H9 (cell line): Measurements from ENCODE around the gene MICAL2. TPM values are rescaled to one million over a fixed set of nuclear protein-coding genes. Genes with fewer than 3 reads are reported as not detected.

Source experiments
- DNase-seq: peaks from one replicate; pipeline ENCODE4 v3.0.0-alpha.2; 2017
- H2AFZ ChIP-seq: one replicate; pipeline ENCODE4 v1.6.1; 2013; ENCODE audit warnings: mild to moderate bottlenecking, low read length, control low read depth, moderate library complexity
- H2AK5ac ChIP-seq: 2 replicates; pipeline ENCODE4 v1.6.1; 2013; ENCODE audit warnings: low read length, control low read depth, mixed read lengths; ENCODE audit not compliant: insufficient read length
- H2BK120ac ChIP-seq: one replicate; pipeline ENCODE4 v1.6.1; 2013; ENCODE audit warnings: low read depth, mild to moderate bottlenecking, low read length, control low read depth, inconsistent platforms; ENCODE audit not compliant: poor library complexity, severe bottlenecking
- H2BK12ac ChIP-seq: 2 replicates; pipeline ENCODE4 v1.6.1; 2013; ENCODE audit warnings: low read length, control low read depth, mixed read lengths, low read depth; ENCODE audit not compliant: insufficient read length
- H2BK15ac ChIP-seq: 2 replicates; pipeline ENCODE4 v1.6.1; 2013; ENCODE audit warnings: low read depth, low read length, control low read depth
- H2BK20ac ChIP-seq: one replicate; pipeline ENCODE4 v1.6.1; 2013; ENCODE audit warnings: low read depth, mild to moderate bottlenecking, low read length, control low read depth, inconsistent platforms; ENCODE audit not compliant: poor library complexity, severe bottlenecking
- H2BK5ac ChIP-seq: 2 replicates; pipeline ENCODE4 v1.6.1; 2013; ENCODE audit warnings: low read length, control low read depth, mixed read lengths; ENCODE audit not compliant: insufficient read length
- H3K14ac ChIP-seq: 2 replicates; pipeline ENCODE4 v1.6.1; 2013; ENCODE audit warnings: low read length, control low read depth; ENCODE audit not compliant: insufficient read depth
- H3K18ac ChIP-seq: 2 replicates; pipeline ENCODE4 v1.6.1; 2013; ENCODE audit warnings: low read depth, mild to moderate bottlenecking, mixed read lengths, low read length, control low read depth; ENCODE audit not compliant: insufficient read length
- H3K23ac ChIP-seq: 2 replicates; pipeline ENCODE4 v1.6.1; 2013; ENCODE audit warnings: low read length, control low read depth, mixed read lengths, low read depth; ENCODE audit not compliant: insufficient read length
- H3K23me2 ChIP-seq: 2 replicates; pipeline ENCODE4 v1.6.1; 2013; ENCODE audit warnings: low read depth, mild to moderate bottlenecking, mixed read lengths, low read length, control low read depth; ENCODE audit not compliant: insufficient read length, poor library complexity, severe bottlenecking
- H3K27ac ChIP-seq: 2 replicates; pipeline ENCODE4 v1.5.1; 2013; ENCODE audit warnings: low read length, control low read depth, mixed read lengths, low read depth; ENCODE audit not compliant: insufficient read length
- H3K27me3 ChIP-seq: 2 replicates; pipeline ENCODE4 v1.6.1; 2013; ENCODE audit warnings: low read length, control low read depth, inconsistent platforms; ENCODE audit not compliant: insufficient read depth
- H3K4ac ChIP-seq: 2 replicates; pipeline ENCODE4 v1.6.1; 2013; ENCODE audit warnings: low read depth, mild to moderate bottlenecking, control low read depth, inconsistent platforms, low read length, moderate library complexity
- H3K4me1 ChIP-seq: 2 replicates; pipeline ENCODE4 v1.6.1; 2013; ENCODE audit warnings: low read length, control low read depth, inconsistent platforms; ENCODE audit not compliant: insufficient read depth
- H3K4me2 ChIP-seq: 2 replicates; pipeline ENCODE4 v1.6.1; 2013; ENCODE audit warnings: low read length, control low read depth, mixed read lengths; ENCODE audit not compliant: insufficient read length, insufficient read depth
- H3K56ac ChIP-seq: 2 replicates; pipeline ENCODE4 v1.6.1; 2013; ENCODE audit warnings: low read depth, mild to moderate bottlenecking, mixed read lengths, low read length, control low read depth; ENCODE audit not compliant: insufficient read length
- H3K79me1 ChIP-seq: 2 replicates; pipeline ENCODE4 v1.6.1; 2013; ENCODE audit warnings: low read depth, mild to moderate bottlenecking, moderate library complexity, low read length, control low read depth, inconsistent platforms; ENCODE audit not compliant: insufficient read depth, poor library complexity, severe bottlenecking
- H3K79me2 ChIP-seq: 2 replicates; pipeline ENCODE4 v1.6.1; 2013; ENCODE audit warnings: low read length, control low read depth, inconsistent platforms; ENCODE audit not compliant: insufficient read depth
- H3K9ac ChIP-seq: 2 replicates; pipeline ENCODE4 v1.6.1; 2013; ENCODE audit warnings: low read length, control low read depth, mixed read lengths; ENCODE audit not compliant: insufficient read length; ENCODE audit errors: extremely low read depth
- H3K9me3 ChIP-seq: one replicate; pipeline ENCODE4 v1.6.1; 2013; ENCODE audit warnings: low read depth, low read length, inconsistent platforms; ENCODE audit not compliant: control insufficient read depth
- H3T11ph ChIP-seq: one replicate; pipeline ENCODE4 v1.6.1; 2013; ENCODE audit warnings: mild to moderate bottlenecking, low read length, control low read depth, inconsistent platforms
- H4K20me1 ChIP-seq: one replicate; pipeline ENCODE4 v1.6.1; 2013; ENCODE audit not compliant: control insufficient read depth, insufficient read length, insufficient read depth
- H4K5ac ChIP-seq: 2 replicates; pipeline ENCODE4 v1.6.1; 2013; ENCODE audit warnings: low read depth, mild to moderate bottlenecking, mixed read lengths, low read length, control low read depth; ENCODE audit not compliant: insufficient read length
- H4K8ac ChIP-seq: replicated peaks from 2 replicates; pipeline ENCODE4 v1.6.1; 2013; ENCODE audit warnings: low read length, control low read depth, mixed read lengths, low read depth; ENCODE audit not compliant: insufficient read length
- H4K91ac ChIP-seq: 2 replicates; pipeline ENCODE4 v1.6.1; 2013; ENCODE audit warnings: low read depth, mild to moderate bottlenecking, moderate library complexity, mixed read lengths, low read length, control low read depth; ENCODE audit not compliant: insufficient read length
- H3K27ac Mint-ChIP-seq, 3 experiments: 2 replicates in 2 of 3; 3 replicates in 1 of 3; pipeline ENCODE4 v1.8.0; 2020 to 2021; ENCODE audit warnings: mixed read lengths in 3 of 3, mild to moderate bottlenecking in 1 of 3, moderate library complexity in 1 of 3
- H3K27me3 Mint-ChIP-seq: 2 replicates; pipeline ENCODE4 v1.8.0; 2021; ENCODE audit warnings: low read depth, mild to moderate bottlenecking, moderate library complexity, mixed read lengths
- H3K36me3 Mint-ChIP-seq, 3 experiments: 2 replicates in 2 of 3; 3 replicates in 1 of 3; pipeline ENCODE4 v1.8.0; 2020 to 2021; ENCODE audit warnings: low read depth in 3 of 3, mixed read lengths in 3 of 3; ENCODE audit not compliant: insufficient read depth in 1 of 3
- H3K4me1 Mint-ChIP-seq, 2 experiments: 2 replicates each; pipeline ENCODE4 v1.8.0; 2020; ENCODE audit warnings: mixed read lengths in 2 of 2
- H3K4me3 Mint-ChIP-seq, 2 experiments: 2 replicates in 1 of 2; 3 replicates in 1 of 2; pipeline ENCODE4 v1.8.0; 2020 to 2021; ENCODE audit warnings: mild to moderate bottlenecking in 2 of 2, mixed read lengths in 2 of 2, moderate library complexity in 1 of 2
- H3K9me3 Mint-ChIP-seq, 2 experiments: 2 replicates in 1 of 2; 3 replicates in 1 of 2; pipeline ENCODE4 v1.8.0; 2020; ENCODE audit warnings: mild to moderate bottlenecking in 2 of 2, mixed read lengths in 2 of 2, moderate library complexity in 1 of 2
- CTCF ChIP-seq: fragments of 200-600 bp; sonication (generic); conservative IDR thresholded peaks from 3 replicates; pipeline ENCODE4 v1.8.0; 2021; ENCODE audit warnings: antibody characterized with exemption, mild to moderate bottlenecking
- WGBS: extraction: QIAGEN DNeasy Blood & Tissue Kit; methylation state at CpG from one replicate; pipeline ENCODE4 v1.1.7; 2013; ENCODE audit warnings: missing lambda C conversion rate, low lambda C conversion rate, mixed read lengths; ENCODE audit not compliant: insufficient read length; ENCODE audit errors: extremely low coverage; 5-methylcytosine and 5-hydroxymethylcytosine counted together
- total RNA-seq: library from RNA; stranded (reverse); gene quantifications from 2 replicates; pipeline ENCODE4 v1.2.1, GENCODE V29; 2021

Gene MICAL2
- total RNA-seq, 1 experiment from 2014 or later, result 4.7 TPM

GRCh38 chr11:12106101-12106500, 4.3 kb upstream of the MICAL2 start:
- no peak overlapping the region for H4K8ac ChIP-seq
- H3K79me1 ChIP-seq, result no peaks in the 10 kb centered on the region
- H2BK15ac ChIP-seq, result no peak overlapping the region
- no peak for TF ChIP-seq CTCF
- no peak overlapping the region for H3K4ac ChIP-seq
- peaks cover 3% of the 10 kb centered on the region; the same call in 1 of the 2 replicates for H3K27me3 ChIP-seq
- no peak overlapping the region for H3K27ac Mint-ChIP-seq
- no peak overlapping the region for H4K5ac ChIP-seq
- no peaks in the 10 kb centered on the region for H3K79me2 ChIP-seq
- no peak overlapping the region for H2BK20ac ChIP-seq
- no peak overlapping the region for H3K14ac ChIP-seq
- H3K18ac ChIP-seq, result no peak overlapping the region
- no peaks in the 10 kb centered on the region; a peak in 1 of 5 replicates for H3K9me3 Mint-ChIP-seq
- no CpG with 5 or more reads among the region's 5 CpGs for WGBS
- no peak overlapping the region for H3K9ac ChIP-seq
- DNase-seq, result no peak
- peaks cover 52% of the 10 kb centered on the region for H3K27me3 Mint-ChIP-seq
- H3K23ac ChIP-seq, result no peak overlapping the region
- no peak overlapping the region for H3K4me3 Mint-ChIP-seq
- H2BK5ac ChIP-seq, result no peak overlapping the region
- no peaks in the 10 kb centered on the region for H3K36me3 Mint-ChIP-seq
- H3K27ac ChIP-seq, result no peak overlapping the region
- H4K20me1 ChIP-seq, result no peaks in the 10 kb centered on the region
- no peak overlapping the region for H2BK12ac ChIP-seq
- H3K4me1 ChIP-seq, result peaks cover 9% of the 10 kb centered on the region; the same call in 1 of the 2 replicates
- H2BK120ac ChIP-seq, result no peak overlapping the region
- no peak overlapping the region for H3K56ac ChIP-seq
- H3T11ph ChIP-seq, result no peak overlapping the region
- H3K4me1 Mint-ChIP-seq, result peaks cover 34 to 38% of the 10 kb centered on the region in 2 experiments
- no peaks in the 10 kb centered on the region for H3K9me3 ChIP-seq
- H2AK5ac ChIP-seq, result no peak overlapping the region
- H3K4me2 ChIP-seq, result no peak overlapping the region
- no peak overlapping the region for H4K91ac ChIP-seq
- H3K23me2 ChIP-seq, result peaks cover 10% of the 10 kb centered on the region
- no peak overlapping the region for H2AFZ ChIP-seq
